ENCODE measurements around the gene ZNF738.
"Not testable (repeated sequence)": the region's sequence is repeated elsewhere in the genome, so short reads cannot be mapped to it uniquely, and the experiment has no call there.

ZNF738 gene

GRCh38 chr19:21358768-21359451 lies at the start of gene ZNF738:
TSS of gene ZNF738 (plus strand) at chr19:21359000. CDS start at chr19:21359141, 141 bp downstream.
- DNase-seq, result peak; percentile 94

- not testable (repeated sequence) for DNase-seq
Observed at GRCh38 chr19:21312807-21313206, 46.0 kb upstream of the ZNF738 start.

- DNase-seq, result no peak
Observed at GRCh38 chr19:21314676-21315075, 44.1 kb upstream of the ZNF738 start.

GRCh38 chr19:21317821-21318220 lies 41.0 kb upstream of the ZNF738 start:
- DNase-seq, result no peak

- DNase-seq, result no peak
Observed at GRCh38 chr19:21321134-21321533, 37.7 kb upstream of the ZNF738 start.

GRCh38 chr19:21321996-21322395 lies 36.8 kb upstream of the ZNF738 start:
- DNase-seq, result no peak

- no peak for DNase-seq
Observed at GRCh38 chr19:21322528-21322927, 36.3 kb upstream of the ZNF738 start.

- DNase-seq, result peak; percentile 57
Observed at GRCh38 chr19:21323000-21323399, 35.8 kb upstream of the ZNF738 start.

GRCh38 chr19:21326169-21326568 lies 32.6 kb upstream of the ZNF738 start:
- no peak for DNase-seq

- peak; percentile 41 for DNase-seq
Observed at GRCh38 chr19:21328406-21328805, 30.4 kb upstream of the ZNF738 start.

- peak; percentile 97 for DNase-seq
Observed at GRCh38 chr19:21328885-21329605, 29.8 kb upstream of the ZNF738 start, which contains the start of gene ZNF708. TSS of gene ZNF708 (minus strand) at chr19:21329410. CDS start at chr19:21329212, 198 bp downstream.

GRCh38 chr19:21335721-21336120 lies 23.1 kb upstream of the ZNF738 start:
- no peak for DNase-seq

- DNase-seq, result not testable (repeated sequence)
Observed at GRCh38 chr19:21344841-21345240, 14.0 kb upstream of the ZNF738 start.

- no peak for DNase-seq
Observed at GRCh38 chr19:21352830-21353229, 6.0 kb upstream of the ZNF738 start.

GRCh38 chr19:21362291-21362690 lies 3.5 kb downstream of the ZNF738 start:
- DNase-seq, result no peak

GRCh38 chr19:21383980-21384582 lies 25.3 kb downstream of the ZNF738 start:
- no peak for DNase-seq

- DNase-seq, result no peak
Observed at GRCh38 chr19:21396121-21396520, 37.3 kb downstream of the ZNF738 start.

- DNase-seq, result peak; percentile 97
Observed at GRCh38 chr19:21396893-21397572, 38.2 kb downstream of the ZNF738 start, which contains the start of gene ZNF493. TSS of gene ZNF493 (plus strand) at chr19:21397133. CDS start at chr19:21397238, 105 bp downstream.

- DNase-seq, result no peak
Observed at GRCh38 chr19:21398851-21399250, 40.1 kb downstream of the ZNF738 start.

GRCh38 chr19:21402303-21402985 lies 43.6 kb downstream of the ZNF738 start:
- DNase-seq, result no peak

GRCh38 chr19:21410166-21410565 lies 51.4 kb downstream of the ZNF738 start:
- DNase-seq, result no peak

GRCh38 chr19:21422244-21422643 lies 63.4 kb downstream of the ZNF738 start:
- DNase-seq, result no peak

Data from hematopoietic multipotent progenitor cell treated with erythropoietin and hydrocortisone succinate and interleukin-3 and kit ligand, for 8 days (in vitro differentiated cells).